ENCODE data around the gene AFDN.
A peak's percentile ranks its signal among the peaks of the same experiment; 100 is the strongest.

The AFDN gene

DNA sequence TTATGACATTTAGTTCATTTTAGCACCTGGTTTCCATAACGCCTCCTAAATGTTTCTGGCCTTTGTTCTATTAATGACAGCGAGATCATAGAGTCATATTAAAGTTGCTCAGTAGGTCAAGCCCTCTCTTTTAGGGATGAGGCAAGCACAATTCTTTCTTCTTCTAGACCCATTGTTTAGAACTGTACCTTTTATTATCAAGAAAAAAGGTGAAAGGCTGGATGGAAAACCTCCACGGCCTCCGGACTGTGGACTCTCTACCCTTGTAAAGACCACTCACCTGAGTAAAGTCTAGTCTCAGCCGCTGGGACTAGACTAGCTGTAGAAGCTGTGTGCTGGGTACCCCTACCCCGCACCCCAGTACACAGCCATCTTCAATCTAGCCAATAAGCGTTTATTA, 6.0 kb upstream of the AFDN start:
- Histone ChIP-seq H3K9me3 (replicated peaks; ENCODE audit: insufficient read depth, low read length) (no peaks in the 10 kb centered on the region), H4K20me1 (ENCODE audit: insufficient read depth, low read length) (no peaks in the 10 kb centered on the region), H3K27me3 (replicated peaks; ENCODE audit: insufficient read depth, low read length) (no peaks in the 10 kb centered on the region), H3F3A (ENCODE audit: insufficient read depth, low read length) (no peaks in the 10 kb centered on the region), H3K4me2 (ENCODE audit: low read depth, low read length) (no peak overlapping the region), H3K4me1 (ENCODE audit: low read length) (no peaks in the 10 kb centered on the region), H3K79me2 (ENCODE audit: low read length) (no peaks in the 10 kb centered on the region), H3K9ac (ENCODE audit: low read length) (no peak overlapping the region), H3K4me3 (ENCODE audit: low read length) (no peak overlapping the region), H3K36me3 (replicated peaks; ENCODE audit: insufficient read depth, low read length) (no peaks in the 10 kb centered on the region), H3K9me2 (replicated peaks; ENCODE audit: insufficient read depth, low read length) (no peaks in the 10 kb centered on the region), H3K27ac (ENCODE audit: low read length) (no peak overlapping the region), H2AFZ (ENCODE audit: low read length) (no peak overlapping the region)
- no peak for DNase-seq
- TF ChIP-seq EZH2 (optimal IDR thresholded peaks at IDR 0.05; ENCODE audit: low read depth, low read length) (no peak), CTCF (IDR thresholded peaks at IDR 0.05; ENCODE audit: low read length) (no peak), EZH2phosphoT487 (IDR thresholded peaks at IDR 0.05; ENCODE audit: low read length) (no peak)

- no peaks in the 10 kb centered on the region for H4K20me1 ChIP-seq (ENCODE audit: insufficient read depth, low read length)
- no peaks in the 10 kb centered on the region for H3K36me3 ChIP-seq (replicated peaks; ENCODE audit: insufficient read depth, low read length)
- H3K79me2 ChIP-seq (ENCODE audit: low read length), result peaks cover 2% of the 10 kb centered on the region
- H3K9ac ChIP-seq (ENCODE audit: low read length), result no peak overlapping the region
- no peak overlapping the region for H3K27ac ChIP-seq (ENCODE audit: low read length)
- TF ChIP-seq EZH2 (optimal IDR thresholded peaks at IDR 0.05; ENCODE audit: low read depth, low read length) (no peak), EZH2phosphoT487 (IDR thresholded peaks at IDR 0.05; ENCODE audit: low read length) (no peak), CTCF (IDR thresholded peaks at IDR 0.05; ENCODE audit: low read length) (no peak)
- no peaks in the 10 kb centered on the region for H3K9me2 ChIP-seq (replicated peaks; ENCODE audit: insufficient read depth, low read length)
- no peak overlapping the region for H3K4me2 ChIP-seq (ENCODE audit: low read depth, low read length)
- H3K4me1 ChIP-seq (ENCODE audit: low read length), result no peaks in the 10 kb centered on the region
- no peak for DNase-seq
- no peak overlapping the region for H3K4me3 ChIP-seq (ENCODE audit: low read length)
- no peaks in the 10 kb centered on the region for H3K27me3 ChIP-seq (replicated peaks; ENCODE audit: insufficient read depth, low read length)
- no peaks in the 10 kb centered on the region for H3F3A ChIP-seq (ENCODE audit: insufficient read depth, low read length)
- no peaks in the 10 kb centered on the region for H3K9me3 ChIP-seq (replicated peaks; ENCODE audit: insufficient read depth, low read length)
- no peak overlapping the region for H2AFZ ChIP-seq (ENCODE audit: low read length)
Observed at GRCh38 chr6:167824591-167825331, 1.9 kb upstream of the AFDN start.

GRCh38 chr6:167825332-167826229, 1.1 kb upstream of the AFDN start:
- Histone ChIP-seq H3K9me2 (replicated peaks; ENCODE audit: insufficient read depth, low read length) (no peaks in the 10 kb centered on the region), H3K4me3 (ENCODE audit: low read length) (peak overlapping the region; percentile 67), H3K36me3 (replicated peaks; ENCODE audit: insufficient read depth, low read length) (no peaks in the 10 kb centered on the region), H3K4me1 (ENCODE audit: low read length) (no peaks in the 10 kb centered on the region), H3K27ac (ENCODE audit: low read length) (no peak overlapping the region), H3K79me2 (ENCODE audit: low read length) (peaks cover 11% of the 10 kb centered on the region), H3K27me3 (replicated peaks; ENCODE audit: insufficient read depth, low read length) (no peaks in the 10 kb centered on the region), H3K9me3 (replicated peaks; ENCODE audit: insufficient read depth, low read length) (no peaks in the 10 kb centered on the region), H3K4me2 (ENCODE audit: low read depth, low read length) (peak overlapping the region; percentile 59; the same call in 1 of the 2 replicates), H3F3A (ENCODE audit: insufficient read depth, low read length) (no peaks in the 10 kb centered on the region), H3K9ac (ENCODE audit: low read length) (no peak overlapping the region), H4K20me1 (ENCODE audit: insufficient read depth, low read length) (no peaks in the 10 kb centered on the region), H2AFZ (ENCODE audit: low read length) (no peak overlapping the region)
- no peak for DNase-seq
- TF ChIP-seq CTCF (IDR thresholded peaks at IDR 0.05; ENCODE audit: low read length), result no peak

Data from MM.1S (cell line).